KMS-11 (cell line): Measurements from ENCODE around the gene AZU1.

Source experiments
- H2AFZ ChIP-seq: fragments of 200-600 bp; sonication (generic); 2 replicates; pipeline ENCODE4 v1.6.1; 2016; ENCODE audit warnings: antibody characterized with exemption, mixed run types, low read depth
- H3K27ac ChIP-seq: fragments of 200-600 bp; sonication (generic); 2 replicates; pipeline ENCODE4 v1.6.1; 2016; ENCODE audit warnings: mild to moderate bottlenecking, mixed run types
- H3K27me3 ChIP-seq: fragments of 200-600 bp; sonication (generic); 2 replicates; pipeline ENCODE4 v1.6.1; 2017; ENCODE audit warnings: mild to moderate bottlenecking, low read depth, mixed run types, moderate library complexity; ENCODE audit not compliant: insufficient read depth
- H3K36me3 ChIP-seq: fragments of 200-600 bp; sonication (generic); 2 replicates; pipeline ENCODE4 v1.6.1; 2017; ENCODE audit warnings: mild to moderate bottlenecking, mixed run types; ENCODE audit not compliant: insufficient read depth
- H3K4me1 ChIP-seq: fragments of 200-600 bp; sonication (generic); 2 replicates; pipeline ENCODE4 v1.6.1; 2016; ENCODE audit warnings: mild to moderate bottlenecking, low read depth, mixed run types; ENCODE audit not compliant: poor library complexity, severe bottlenecking
- H3K4me2 ChIP-seq: fragments of 200-600 bp; sonication (generic); 2 replicates; pipeline ENCODE4 v1.7.0; 2016; ENCODE audit warnings: mild to moderate bottlenecking, mixed run types
- H3K4me3 ChIP-seq: fragments of 200-600 bp; sonication (generic); IDR thresholded peaks from 2 replicates; pipeline ENCODE4 v1.6.1; 2017; ENCODE audit warnings: low read depth, low read length, mixed read lengths; ENCODE audit not compliant: insufficient read depth
- H3K79me2 ChIP-seq: fragments of 200-600 bp; sonication (generic); 2 replicates; pipeline ENCODE4 v1.6.1; 2016; ENCODE audit warnings: low read depth, mixed run types; ENCODE audit not compliant: insufficient read depth
- H3K9ac ChIP-seq: fragments of 200-600 bp; sonication (generic); 2 replicates; pipeline ENCODE4 v1.6.1; 2016; ENCODE audit warnings: mild to moderate bottlenecking, mixed run types
- H4K20me1 ChIP-seq: fragments of 200-600 bp; sonication (generic); 2 replicates; pipeline ENCODE4 v1.6.1; 2016; ENCODE audit warnings: mild to moderate bottlenecking, mixed run types; ENCODE audit not compliant: insufficient read depth
- TF ChIP-seq, protein P1 (sequence below): fragments of 200-600 bp; sonication (generic); conservative IDR thresholded peaks from 2 replicates; pipeline ENCODE4 v1.6.1; 2017; ENCODE audit warnings: low read depth, mild to moderate bottlenecking, antibody characterized with exemption, low read length, moderate library complexity, mixed read lengths

AZU1 gene

DNA sequence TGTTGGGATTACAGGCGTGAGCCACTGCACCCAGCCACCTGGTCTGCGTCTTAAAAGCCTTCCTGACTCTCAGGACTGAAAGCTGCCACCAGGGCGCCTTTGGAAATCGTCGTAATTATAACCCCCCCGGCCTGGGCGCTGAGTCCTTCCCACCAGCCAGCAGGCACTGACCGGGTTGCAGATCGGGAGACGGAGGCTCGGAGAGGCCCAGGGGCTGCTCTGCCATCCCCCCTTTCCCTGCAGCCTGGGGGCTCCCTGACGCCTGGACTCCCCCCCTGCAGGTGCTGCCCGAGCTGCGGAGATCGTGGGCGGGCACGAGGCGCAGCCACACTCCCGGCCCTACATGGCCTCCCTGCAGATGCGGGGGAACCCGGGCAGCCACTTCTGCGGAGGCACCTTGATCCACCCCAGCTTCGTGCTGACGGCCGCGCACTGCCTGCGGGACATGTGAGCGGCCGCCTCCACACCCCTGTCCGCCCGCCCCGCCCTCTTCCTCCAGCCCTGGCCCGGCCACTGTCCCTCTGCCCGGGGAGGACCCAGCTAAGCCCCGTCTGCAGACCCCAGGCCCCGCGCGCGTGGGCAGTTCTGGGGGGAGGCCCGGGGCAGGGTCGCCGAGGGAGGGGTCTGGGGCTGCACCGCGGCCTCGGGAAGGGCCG, 15.7 kb downstream of the AZU1 start:
- H3K4me2 ChIP-seq: peak overlapping the region; percentile 60
- H3K27me3 ChIP-seq: no peaks in the 10 kb centered on the region; the same call in 1 of the 2 replicates
- peak overlapping the region; percentile 52 for H2AFZ ChIP-seq
- H3K4me1 ChIP-seq: peaks cover 40% of the 10 kb centered on the region
- peak overlapping the region; percentile 32; the same call in 1 of the 2 replicates for H3K9ac ChIP-seq
- H4K20me1 ChIP-seq: no peaks in the 10 kb centered on the region
- H3K27ac ChIP-seq: peak overlapping the region; percentile 55
- H3K79me2 ChIP-seq: peaks cover 21% of the 10 kb centered on the region
- no peak overlapping the region for H3K4me3 ChIP-seq
- H3K36me3 ChIP-seq: no peaks in the 10 kb centered on the region
- TF ChIP-seq, protein P1, sequence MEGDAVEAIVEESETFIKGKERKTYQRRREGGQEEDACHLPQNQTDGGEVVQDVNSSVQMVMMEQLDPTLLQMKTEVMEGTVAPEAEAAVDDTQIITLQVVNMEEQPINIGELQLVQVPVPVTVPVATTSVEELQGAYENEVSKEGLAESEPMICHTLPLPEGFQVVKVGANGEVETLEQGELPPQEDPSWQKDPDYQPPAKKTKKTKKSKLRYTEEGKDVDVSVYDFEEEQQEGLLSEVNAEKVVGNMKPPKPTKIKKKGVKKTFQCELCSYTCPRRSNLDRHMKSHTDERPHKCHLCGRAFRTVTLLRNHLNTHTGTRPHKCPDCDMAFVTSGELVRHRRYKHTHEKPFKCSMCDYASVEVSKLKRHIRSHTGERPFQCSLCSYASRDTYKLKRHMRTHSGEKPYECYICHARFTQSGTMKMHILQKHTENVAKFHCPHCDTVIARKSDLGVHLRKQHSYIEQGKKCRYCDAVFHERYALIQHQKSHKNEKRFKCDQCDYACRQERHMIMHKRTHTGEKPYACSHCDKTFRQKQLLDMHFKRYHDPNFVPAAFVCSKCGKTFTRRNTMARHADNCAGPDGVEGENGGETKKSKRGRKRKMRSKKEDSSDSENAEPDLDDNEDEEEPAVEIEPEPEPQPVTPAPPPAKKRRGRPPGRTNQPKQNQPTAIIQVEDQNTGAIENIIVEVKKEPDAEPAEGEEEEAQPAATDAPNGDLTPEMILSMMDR: no peak

DNA sequence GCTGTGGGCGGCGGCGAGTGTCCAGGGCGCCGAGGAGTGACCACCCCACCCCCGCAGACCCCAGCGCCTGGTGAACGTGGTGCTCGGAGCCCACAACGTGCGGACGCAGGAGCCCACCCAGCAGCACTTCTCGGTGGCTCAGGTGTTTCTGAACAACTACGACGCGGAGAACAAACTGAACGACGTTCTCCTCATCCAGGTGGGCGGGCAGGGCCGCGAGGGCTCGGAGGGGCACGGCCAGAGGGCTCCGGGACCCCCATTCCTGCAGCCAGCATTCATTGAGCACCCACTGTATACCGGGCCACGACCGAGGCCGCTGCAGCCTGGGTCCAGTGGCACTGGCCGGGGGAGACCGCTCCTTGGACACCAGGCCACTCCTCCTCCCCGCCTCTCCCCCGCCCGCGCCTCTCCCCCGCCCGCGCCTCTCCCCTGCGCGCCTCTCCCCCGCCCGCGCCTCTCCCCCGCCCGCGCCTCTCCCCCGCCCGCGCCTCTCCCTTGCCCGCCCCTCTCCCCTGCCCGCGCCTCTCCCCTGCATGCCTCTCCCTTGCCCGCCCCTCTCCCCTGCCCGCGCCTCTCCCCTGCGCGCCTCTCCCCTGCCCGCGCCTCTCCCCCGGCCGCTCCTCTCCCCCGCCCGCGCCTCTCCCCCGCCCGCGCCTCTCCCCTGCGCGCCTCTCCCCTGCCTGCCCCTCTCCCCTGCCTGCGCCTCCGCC, 16.4 kb downstream of the AZU1 start:
- peak overlapping the region; percentile 94; the same call in 1 of the 2 replicates for H3K9ac ChIP-seq
- no peaks in the 10 kb centered on the region; the same call in 1 of the 2 replicates for H3K27me3 ChIP-seq
- peak overlapping the region; percentile 52; the same call in 1 of the 2 replicates for H2AFZ ChIP-seq
- H4K20me1 ChIP-seq: no peaks in the 10 kb centered on the region
- peaks cover 21% of the 10 kb centered on the region for H3K79me2 ChIP-seq
- H3K4me3 ChIP-seq: no peak overlapping the region
- peak overlapping the region; percentile 98 for H3K27ac ChIP-seq
- no peaks in the 10 kb centered on the region for H3K36me3 ChIP-seq
- peaks cover 42% of the 10 kb centered on the region for H3K4me1 ChIP-seq
- peak overlapping the region; percentile 60 for H3K4me2 ChIP-seq
- TF ChIP-seq, protein P1: no peak

DNA sequence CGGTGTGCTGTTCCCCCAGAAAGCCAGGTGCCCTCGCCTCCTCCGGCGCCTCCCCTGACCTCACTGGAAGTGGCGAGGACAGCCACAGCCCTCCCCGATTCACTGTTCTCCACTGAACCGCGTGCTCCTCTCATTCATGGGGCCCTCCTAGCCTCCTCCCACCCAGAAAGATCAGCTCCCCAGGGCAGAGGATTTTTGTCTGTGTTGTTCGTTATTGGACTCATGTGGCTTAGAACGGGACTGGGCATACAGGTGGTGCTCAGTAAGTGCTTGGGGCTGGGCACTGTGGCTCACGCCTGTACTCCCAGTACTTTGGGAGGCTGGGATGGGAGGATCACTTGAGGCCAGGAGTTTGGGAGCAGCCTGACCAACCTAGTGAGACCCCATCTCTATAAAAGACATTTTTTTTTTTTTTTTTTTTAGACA, 16.9 kb downstream of the AZU1 start:
- H3K4me2 ChIP-seq: peak overlapping the region; percentile 96
- H3K9ac ChIP-seq: peak overlapping the region; percentile 94
- TF ChIP-seq, protein P1: no peak
- peak overlapping the region; percentile 98 for H3K27ac ChIP-seq
- H3K36me3 ChIP-seq: no peaks in the 10 kb centered on the region
- H3K4me1 ChIP-seq: peaks cover 42% of the 10 kb centered on the region
- H3K4me3 ChIP-seq: no peak overlapping the region
- no peaks in the 10 kb centered on the region for H4K20me1 ChIP-seq
- H2AFZ ChIP-seq: peak overlapping the region; percentile 33; the same call in 1 of the 2 replicates
- peaks cover 21% of the 10 kb centered on the region for H3K79me2 ChIP-seq
- no peaks in the 10 kb centered on the region for H3K27me3 ChIP-seq

DNA sequence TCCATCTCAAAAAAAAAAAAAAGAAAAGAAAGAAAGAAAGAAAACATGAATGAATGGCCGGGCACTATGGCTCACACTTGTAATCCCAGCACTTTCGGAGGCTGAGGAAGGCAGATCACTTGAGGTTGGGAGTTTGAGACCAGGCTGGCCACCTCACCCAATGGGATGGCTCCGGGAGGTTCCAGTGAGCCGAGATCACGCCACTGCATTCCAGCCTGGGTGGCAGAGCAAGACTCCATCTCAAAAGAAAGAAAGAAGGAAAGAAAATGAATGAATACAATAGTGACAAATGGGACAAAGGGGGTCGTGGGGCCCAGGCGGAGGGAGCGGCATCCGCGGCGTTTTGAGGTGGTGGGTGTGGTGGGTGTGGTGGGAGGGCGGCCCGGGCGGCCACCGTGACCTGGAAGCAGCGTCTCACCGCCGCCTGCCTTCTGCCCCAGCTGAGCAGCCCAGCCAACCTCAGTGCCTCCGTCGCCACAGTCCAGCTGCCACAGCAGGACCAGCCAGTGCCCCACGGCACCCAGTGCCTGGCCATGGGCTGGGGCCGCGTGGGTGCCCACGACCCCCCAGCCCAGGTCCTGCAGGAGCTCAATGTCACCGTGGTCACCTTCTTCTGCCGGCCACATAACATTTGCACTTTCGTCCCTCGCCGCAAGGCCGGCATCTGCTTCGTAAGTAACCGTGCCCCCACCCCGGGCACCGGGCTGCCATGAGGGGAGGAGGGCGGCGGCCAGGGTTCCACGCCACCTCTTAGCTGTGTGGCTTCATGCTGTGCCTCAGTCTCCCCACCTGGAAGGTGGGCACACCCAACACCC, 18.3 kb downstream of the AZU1 start:
- peaks cover 21% of the 10 kb centered on the region for H3K79me2 ChIP-seq
- TF ChIP-seq, protein P1: no peak
- H3K27me3 ChIP-seq: no peaks in the 10 kb centered on the region
- H4K20me1 ChIP-seq: no peaks in the 10 kb centered on the region
- peak overlapping the region; percentile 96 for H3K4me2 ChIP-seq
- H3K4me1 ChIP-seq: peaks cover 42% of the 10 kb centered on the region
- H3K9ac ChIP-seq: peak overlapping the region; percentile 94
- H3K27ac ChIP-seq: peak overlapping the region; percentile 98
- H3K36me3 ChIP-seq: no peaks in the 10 kb centered on the region
- H3K4me3 ChIP-seq: no peak overlapping the region
- H2AFZ ChIP-seq: no peak overlapping the region
